A673 (cell line): ENCODE measurements around the gene TIGD6.

Experiments
- CTCF ChIP-seq: fragments of 300-800, 200-600 bp; sonication (generic); conservative IDR thresholded peaks from 2 replicates; pipeline ENCODE4 v1.5.1; 2017; ENCODE audit warnings: low read depth, mild to moderate bottlenecking, antibody characterized with exemption, low read length, moderate library complexity, mixed read lengths
- EZH2 ChIP-seq: fragments of 200-600 bp; sonication (generic); IDR thresholded peaks from 2 replicates; pipeline ENCODE4 v1.6.1; 2017; ENCODE audit warnings: borderline replicate concordance, low read depth, mild to moderate bottlenecking, mixed read lengths, antibody characterized with exemption, low read length; ENCODE audit not compliant: poor library complexity, severe bottlenecking

GRCh38 chr5:150024346-150024984, 24.0 kb upstream of the TIGD6 start:
- 0 out of 2 replicates have a peak, but pooled peaks have one; percentile 17 for TF ChIP-seq CTCF
- TF ChIP-seq EZH2: no peak
